22Rv1 (cell line): Measurements from ENCODE around the gene TMEM89.

Experiments used
- ZFX ChIP-seq: fragments of 450-650 bp; IDR thresholded peaks from 2 replicates; pipeline ENCODE4 v1.6.1; 2017; ENCODE audit warnings: antibody characterized with exemption, borderline replicate concordance
- TF ChIP-seq, protein P1 (sequence below): fragments of 450-650 bp; IDR thresholded peaks from 2 replicates; pipeline ENCODE4 v1.5.1; 2017; ENCODE audit warnings: mild to moderate bottlenecking

DNA sequence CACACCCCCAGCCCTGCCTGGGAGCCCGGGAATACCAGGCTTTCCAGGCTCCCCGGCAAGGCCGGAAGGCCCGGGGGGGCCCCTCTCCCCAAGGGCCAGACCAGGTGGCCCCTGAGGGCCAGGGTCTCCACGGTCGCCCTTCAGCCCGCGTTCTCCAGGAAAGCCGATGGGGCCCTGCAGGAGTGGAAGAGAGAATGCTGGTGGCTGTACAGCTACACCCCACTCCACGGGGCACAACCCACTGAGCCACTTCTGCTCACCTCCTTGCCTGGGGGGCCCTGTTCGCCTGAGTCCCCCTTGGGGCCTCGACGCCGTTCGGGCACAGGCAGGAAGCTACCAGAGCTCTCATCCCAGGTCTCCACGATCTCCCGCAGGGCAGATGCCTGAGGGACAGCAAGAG lies 46.2 kb downstream of the TMEM89 start:
- TF ChIP-seq, protein P1, sequence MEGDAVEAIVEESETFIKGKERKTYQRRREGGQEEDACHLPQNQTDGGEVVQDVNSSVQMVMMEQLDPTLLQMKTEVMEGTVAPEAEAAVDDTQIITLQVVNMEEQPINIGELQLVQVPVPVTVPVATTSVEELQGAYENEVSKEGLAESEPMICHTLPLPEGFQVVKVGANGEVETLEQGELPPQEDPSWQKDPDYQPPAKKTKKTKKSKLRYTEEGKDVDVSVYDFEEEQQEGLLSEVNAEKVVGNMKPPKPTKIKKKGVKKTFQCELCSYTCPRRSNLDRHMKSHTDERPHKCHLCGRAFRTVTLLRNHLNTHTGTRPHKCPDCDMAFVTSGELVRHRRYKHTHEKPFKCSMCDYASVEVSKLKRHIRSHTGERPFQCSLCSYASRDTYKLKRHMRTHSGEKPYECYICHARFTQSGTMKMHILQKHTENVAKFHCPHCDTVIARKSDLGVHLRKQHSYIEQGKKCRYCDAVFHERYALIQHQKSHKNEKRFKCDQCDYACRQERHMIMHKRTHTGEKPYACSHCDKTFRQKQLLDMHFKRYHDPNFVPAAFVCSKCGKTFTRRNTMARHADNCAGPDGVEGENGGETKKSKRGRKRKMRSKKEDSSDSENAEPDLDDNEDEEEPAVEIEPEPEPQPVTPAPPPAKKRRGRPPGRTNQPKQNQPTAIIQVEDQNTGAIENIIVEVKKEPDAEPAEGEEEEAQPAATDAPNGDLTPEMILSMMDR: no peak
- no peak for TF ChIP-seq ZFX
